Left cardiac atrium (tissue), 4 donors: Measurements from ENCODE around the gene MRPL53. TPM values are rescaled to one million over a fixed set of nuclear protein-coding genes. Genes with fewer than 3 reads are reported as not detected.

Experiments
- ATAC-seq, 2 donors: fragments of 200-7000 bp; cut with Tn5 transposase; one replicate each; pipeline ENCODE4 v1.9.1; 2020; ENCODE audit warnings: mild to moderate bottlenecking in 2 of 2, moderate library complexity in 2 of 2
- DNase-seq: peaks from one replicate; pipeline ENCODE4 v3.0.0-alpha.2; 2020
- intact Hi-C, 2 donors: fragments of 100-400 bp; cut with DNase I; formaldehyde crosslinking; loops; one replicate each; pipeline versions ENCODE4 v1.14.1 to v1.15.1; 2022 to 2023
- total RNA-seq, 2 donors: library from RNA; stranded (reverse); fragmentation: NEBNext Ultra II Directional; extraction: Animal tissue kit (Norgen Biotek cat#: 25700); gene quantifications; one replicate each; pipeline ENCODE4 v1.2.1, GENCODE V29; 2021
- donor health status: DM: no; HTN: yes; CAD: no.
- donor health status: DM: no; HTN: yes; CAD: no; lungs with severe emphysema.
- donor health status: DM: yes; HTN: yes; CAD: no.
- donor health status: Dilated cardiomyopathy.

MRPL53 gene
- total RNA-seq, 2 donors from 2014 or later, result 110 to 127 TPM

DNA sequence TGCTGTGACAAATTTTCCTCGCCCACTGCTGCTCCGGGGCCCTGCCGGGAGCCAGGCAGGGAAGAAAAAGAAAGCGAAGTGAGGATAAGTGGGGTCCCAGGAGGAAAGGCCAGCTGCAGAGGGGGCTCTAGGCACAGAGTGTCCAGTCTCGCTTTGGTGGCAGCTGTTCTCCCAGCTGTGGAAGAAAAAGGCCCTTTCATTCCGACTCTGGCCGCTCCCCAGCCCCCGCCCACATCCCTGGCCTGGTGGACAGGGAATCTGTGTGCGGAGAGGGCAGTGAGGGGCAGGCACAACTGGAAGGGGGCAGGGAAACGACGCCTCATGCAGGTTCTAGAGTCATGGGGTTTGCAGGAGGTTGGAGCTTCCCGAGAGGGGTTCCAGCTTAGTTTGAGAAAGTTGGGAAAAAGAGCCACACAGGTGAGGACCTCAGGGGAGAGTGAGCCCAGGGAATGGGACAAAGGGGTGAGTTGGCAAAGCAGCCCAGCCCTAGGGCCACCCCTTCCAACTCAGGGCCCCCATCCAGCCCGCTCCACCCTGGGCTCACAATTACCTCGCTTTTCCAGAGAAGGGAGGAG is 32.6 kb downstream of the MRPL53 start:
- intact Hi-C loops, result no loop called here
- DNase-seq, result peak; percentile 86
- peak; percentile 48 to 56 for ATAC-seq

DNA sequence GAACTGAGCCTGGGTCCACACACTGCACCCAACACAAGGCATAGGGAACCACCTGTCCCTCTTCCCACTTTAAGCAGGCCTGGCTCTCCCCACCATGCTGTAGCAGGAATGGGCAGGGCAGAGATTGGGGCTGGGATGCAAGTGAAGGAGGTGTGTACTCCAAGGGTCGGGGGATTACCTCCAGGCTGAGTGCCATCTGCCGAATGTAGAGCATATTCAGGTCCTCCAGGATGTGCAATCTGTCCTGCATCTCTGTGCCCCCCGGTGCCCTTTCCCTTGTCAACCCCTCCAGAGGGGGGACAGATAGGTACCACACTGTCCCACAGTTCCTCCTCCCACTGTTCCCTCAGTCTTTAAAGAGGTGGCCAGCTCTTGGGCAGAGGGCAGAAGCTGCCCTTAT is 33.1 kb downstream of the MRPL53 start:
- no peak for DNase-seq
- no peak for ATAC-seq
- intact Hi-C loops, result no loop called here

DNA sequence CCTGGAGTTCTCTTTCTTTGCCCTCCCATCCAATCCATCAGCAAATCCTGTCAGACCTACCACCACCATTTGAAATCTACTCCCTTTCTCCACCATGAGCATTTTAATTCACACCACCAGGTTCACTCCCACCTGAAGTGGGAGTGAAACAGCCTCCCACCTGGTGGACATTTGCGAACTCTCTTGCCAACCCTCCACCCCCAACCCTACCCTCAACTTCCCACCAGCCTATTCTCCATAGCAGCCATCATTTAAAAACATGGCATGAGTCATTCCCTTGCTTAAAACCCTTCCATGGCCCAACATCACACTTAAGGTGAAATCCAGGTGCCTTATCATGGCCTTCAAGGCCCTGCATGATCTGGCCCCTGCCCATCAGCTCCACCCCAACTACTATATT is 34.2 kb downstream of the MRPL53 start:
- intact Hi-C loops, result no loop called here
- ATAC-seq, result no peak
- DNase-seq, result no peak

DNA sequence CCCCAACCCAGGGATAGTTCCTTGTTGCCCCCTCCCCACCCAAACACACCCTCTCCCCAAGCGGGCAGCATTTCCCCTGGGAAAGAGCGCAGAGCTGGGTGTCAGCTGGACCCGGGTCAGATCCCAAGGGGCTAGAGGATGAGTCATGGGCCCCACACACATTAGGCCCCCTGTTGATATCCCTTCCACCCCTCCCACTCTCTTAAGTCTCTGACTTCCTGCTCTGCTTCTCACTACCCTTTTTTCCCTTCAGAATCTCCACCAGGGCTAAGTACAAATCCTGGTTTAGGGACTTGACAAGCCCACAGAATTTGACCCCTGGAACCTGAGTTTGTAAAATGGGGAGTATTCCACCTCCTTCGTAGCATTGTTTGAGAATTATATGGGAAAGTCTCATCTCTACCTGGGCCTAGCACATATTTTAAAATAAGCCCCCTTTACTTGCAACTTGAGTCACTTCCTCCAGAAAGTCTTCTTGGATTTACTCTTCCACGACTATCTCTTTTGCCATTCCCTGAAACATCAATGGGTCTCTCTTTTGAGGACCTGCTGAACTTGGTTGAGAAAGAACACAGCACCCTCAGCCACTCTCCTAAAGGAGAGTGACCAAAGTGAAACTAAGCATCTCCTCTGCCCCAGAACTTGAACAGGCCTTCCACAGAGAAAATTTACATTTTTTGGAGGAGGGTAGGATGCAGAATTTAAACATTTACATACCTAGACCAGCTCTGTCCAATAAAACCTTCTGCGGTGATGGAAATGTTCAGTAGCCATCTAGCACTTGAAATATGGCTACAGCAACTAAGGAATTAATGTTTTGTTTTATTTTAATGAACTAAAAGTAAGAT is 35.4 kb downstream of the MRPL53 start:
- ATAC-seq, result no peak
- intact Hi-C loops, result no loop called here
- DNase-seq, result no peak

DNA sequence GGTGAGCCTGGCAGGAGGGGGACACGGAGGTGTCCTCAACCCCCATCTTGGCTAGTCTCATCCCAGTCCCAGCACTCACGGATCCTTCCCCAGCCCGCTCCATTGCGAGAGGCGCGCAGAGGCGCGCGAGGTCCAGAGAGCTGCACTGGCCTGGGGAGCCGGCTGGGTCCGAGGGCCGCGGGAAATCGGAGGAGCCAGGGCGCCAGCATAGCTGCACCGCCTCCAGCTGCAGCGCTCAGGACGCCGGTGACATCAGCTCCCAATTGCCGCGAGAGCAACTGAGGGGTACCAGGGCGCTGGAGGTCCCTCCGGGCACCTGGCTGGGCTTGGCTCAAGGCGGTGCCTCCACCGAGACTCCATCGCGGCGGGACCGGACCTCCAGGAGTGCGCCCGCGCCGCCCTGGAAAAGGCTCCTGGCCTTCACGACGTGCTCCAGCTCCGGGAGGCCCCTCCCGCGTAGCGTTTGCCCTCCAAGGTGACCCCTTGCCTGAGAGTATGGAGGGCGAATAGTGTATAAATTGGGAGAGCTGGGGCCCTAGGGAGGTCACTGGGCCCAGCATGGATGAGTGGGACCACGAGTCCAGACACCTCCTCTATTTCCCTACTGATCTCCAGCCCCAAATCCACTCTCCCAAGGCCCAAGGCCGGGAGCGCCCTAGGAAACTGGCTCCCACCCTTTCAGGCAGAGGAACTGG is 36.2 kb downstream of the MRPL53 start:
- intact Hi-C loops, result no loop called here
- DNase-seq (no peak), ATAC-seq (no peak)

DNA sequence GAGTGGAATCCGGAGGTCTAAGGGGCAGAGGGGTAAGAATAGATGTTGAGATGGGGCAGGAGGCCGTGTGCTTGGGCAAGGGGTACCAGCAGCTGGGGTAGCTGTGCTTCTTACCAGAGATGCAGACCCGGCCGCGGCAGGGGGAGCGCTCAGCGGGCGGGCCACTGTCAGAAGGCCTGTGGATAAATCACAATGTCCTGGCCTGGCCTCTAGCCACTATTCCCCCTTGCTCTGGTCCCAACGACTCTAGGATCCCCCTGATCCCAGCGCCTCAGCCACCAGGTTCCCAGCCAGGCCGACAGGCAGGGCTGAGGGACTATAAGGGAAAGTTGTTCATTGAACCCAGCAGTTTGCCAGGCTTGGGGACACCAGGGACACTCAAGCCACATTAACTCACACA is 42.0 kb downstream of the MRPL53 start:
- DNase-seq (no peak), ATAC-seq (no peak)
- intact Hi-C loops, result no loop called here

DNA sequence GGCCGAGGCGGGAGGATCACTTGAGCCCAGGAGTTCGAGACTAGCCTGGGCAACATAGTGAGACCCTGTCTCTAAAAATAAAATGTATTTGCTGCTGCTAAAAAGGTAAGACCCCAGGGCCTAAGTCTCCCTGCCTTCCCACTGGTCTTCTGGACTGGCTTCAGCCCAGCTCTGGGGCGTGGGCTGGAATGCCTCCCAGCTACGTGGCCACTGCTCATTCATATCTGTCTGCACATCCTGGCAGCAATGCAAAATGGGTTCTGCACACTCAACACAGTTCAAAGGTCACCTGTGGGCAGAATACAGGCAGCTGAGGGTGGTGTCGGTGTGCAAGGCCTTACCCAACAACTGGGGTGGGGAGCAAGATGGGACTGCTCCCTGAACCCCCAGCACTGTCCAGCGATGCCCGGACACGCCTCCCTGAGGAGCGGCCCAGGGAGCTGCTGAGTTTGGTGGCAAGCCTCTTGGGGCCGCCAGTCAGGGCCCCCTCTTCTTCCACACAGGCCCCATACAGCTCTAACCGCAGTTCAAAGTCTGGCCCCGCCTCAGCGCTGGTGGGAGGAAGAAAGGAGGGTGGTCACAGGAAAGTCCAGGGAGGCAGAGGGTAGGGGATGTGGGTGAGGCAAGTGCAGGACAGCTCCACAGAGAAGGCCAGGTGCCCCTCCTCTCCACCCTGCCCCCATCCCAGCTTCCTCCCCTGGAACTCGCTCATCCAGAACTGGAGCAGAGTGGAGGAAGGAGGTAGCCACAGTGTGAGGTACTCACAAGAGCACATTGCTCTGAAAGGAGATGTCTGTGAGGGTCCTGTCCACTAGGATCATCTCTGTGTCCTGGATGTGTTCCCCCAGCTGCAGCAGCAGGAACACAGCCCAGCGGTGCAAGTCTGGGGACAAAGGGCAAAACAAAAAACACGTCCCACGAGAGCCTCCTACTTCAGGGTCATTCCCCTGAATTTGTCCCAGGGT is 42.7 kb downstream of the MRPL53 start:
- intact Hi-C loops, result no loop called here
- DNase-seq (no peak), ATAC-seq (no peak)

DNA sequence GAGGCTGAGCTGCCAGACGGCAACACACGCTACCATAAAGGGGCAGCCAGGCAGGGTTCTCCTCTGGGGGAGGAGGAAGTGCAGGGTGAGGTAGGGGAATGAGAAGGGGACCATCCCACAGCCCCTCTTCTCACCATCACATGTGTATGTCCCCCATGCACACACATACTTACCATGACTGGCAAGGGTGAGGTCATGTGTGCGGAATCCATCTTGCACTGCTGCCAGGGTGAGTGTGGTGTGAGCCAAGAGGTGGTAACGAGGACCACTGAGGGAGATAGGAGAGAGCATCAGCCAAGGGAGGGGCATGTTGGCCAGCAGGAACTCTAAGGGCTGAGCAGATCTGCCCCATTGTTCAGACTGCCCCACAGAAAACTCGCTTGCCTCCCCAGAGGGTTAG is 43.8 kb downstream of the MRPL53 start:
- intact Hi-C loops, result no loop called here
- DNase-seq (no peak), ATAC-seq (no peak)

DNA sequence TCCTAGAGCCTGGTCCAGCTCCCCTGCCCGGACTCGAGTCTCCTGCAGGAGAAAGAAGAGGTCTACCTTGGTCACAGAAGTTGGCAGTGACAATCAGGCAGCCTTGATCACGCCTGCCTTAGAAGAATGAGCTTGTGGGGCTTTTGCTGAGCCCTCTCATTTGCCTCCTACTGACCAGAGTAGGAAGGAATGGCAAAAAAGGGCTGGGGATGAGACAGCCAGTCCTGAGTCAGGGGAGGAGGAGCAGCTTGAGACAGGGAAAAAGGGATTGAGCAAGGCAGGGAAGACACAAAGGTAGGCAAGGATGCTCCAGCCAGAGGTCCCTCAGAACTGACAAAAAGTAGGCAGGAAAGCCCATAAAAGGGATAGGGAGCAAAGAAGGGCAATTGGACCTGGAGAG is 44.9 kb downstream of the MRPL53 start:
- intact Hi-C loops, result no loop called here
- no peak for ATAC-seq
- no peak for DNase-seq

DNA sequence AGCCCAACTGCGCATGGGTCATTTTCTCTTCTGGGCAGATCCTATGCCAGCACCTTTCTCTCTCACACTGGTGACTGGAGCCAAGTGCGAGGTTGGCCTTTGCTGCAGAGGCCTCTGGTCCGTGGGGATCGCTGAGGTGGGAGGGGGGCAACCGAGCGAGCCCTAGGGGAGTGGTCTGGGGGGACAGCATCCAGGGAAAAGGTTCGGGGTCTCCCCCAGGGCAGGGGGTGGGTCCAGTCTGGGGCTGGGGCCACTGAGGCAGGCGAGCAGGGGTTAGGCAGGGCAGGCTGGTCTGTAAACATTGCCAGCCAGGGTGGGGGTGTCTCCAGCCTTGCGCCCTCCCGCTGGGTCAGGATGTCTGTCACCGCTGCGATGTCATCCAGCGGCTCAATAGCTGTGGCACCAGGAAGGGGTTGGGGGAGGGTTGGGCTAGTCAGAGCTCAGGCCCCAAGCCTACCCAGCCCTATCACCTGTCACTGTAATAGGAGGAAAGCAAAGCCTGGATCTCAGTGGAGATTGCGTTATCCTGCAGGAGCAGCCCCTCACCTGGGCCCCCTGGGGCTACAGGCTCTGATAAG is 46.2 kb downstream of the MRPL53 start:
- DNase-seq, result no peak
- ATAC-seq, result no peak
- intact Hi-C loops, result no loop called here

DNA sequence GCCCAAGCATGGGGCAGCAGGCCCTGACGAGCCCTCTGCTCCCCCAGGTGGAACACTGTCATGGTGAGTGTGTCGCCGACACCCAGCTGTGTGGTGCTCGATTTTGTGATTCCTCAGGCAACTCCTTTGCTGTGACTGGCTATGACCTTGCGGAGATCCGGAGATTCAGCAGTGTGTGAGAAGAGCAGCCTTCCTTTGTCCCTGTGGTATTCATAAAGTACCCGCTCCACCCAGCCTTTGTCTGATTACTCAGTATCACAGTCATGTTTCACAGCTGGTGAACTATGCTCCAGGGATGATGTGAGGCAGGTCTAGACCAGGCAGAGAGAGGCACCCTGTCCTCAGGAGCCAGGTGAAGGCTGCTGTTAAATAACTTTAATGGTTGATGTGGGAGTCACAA is 47.0 kb downstream of the MRPL53 start:
- DNase-seq, result no peak
- no peak for ATAC-seq
- intact Hi-C loops, result no loop called here

DNA sequence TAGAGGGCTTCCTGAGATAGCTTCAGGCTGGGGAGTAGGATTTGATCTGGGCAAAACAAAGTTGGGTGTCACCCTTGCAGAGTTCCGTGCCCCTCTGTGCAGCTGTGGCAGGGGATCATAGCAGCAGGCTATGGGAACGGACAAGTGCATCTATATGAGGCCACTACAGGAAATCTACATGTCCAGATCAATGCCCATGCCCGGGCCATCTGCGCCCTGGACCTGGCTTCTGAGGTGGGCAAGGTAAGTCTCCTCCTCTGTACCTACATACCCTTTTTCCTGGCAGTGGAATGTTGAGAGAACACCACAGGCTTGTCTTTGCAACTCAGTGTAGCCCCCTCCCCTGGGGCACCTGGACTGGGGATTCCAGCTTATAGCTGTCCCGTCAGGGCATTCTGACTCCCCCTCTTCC is 47.5 kb downstream of the MRPL53 start:
- intact Hi-C loops, result no loop called here
- ATAC-seq (no peak), DNase-seq (no peak)

DNA sequence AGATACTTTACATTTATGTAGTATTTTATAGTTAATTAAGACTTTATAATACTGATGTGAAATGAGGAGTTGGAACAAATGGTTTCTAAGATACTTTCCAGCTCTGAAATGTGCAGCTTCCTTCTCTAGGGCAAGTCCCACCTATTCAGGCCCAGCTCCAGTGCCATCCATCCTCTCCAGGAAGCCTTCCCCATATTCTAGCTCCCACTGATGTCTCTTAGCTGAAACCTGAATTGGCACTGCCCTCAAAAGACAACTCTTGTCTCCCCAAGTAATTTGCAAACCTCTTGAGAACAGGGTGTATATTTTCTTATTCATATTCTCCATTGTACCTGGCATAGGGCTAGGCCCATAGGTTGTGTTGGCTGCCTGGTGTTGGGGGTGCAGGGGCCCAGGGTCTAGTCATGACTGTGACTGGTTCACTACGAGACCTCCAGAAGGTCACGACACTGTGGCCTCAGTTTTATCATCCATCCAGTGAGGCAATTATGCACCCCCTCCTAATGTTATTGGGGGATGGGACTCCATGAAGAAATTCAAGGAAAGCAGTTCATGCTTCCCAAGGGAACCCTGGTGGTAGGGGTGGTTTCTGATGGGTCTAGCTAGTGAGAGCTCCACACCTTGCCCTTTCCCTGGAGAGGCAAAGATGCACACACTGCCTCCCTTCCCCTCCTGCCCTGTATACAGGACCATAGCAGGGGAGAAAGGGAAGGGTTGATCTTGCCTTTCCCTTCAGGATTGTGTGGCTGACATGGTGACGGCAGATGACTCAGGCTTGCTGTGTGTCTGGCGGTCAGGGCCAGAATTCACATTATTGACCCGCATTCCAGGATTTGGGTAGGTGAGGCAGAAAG is 48.1 kb downstream of the MRPL53 start:
- DNase-seq, result no peak
- no peak for ATAC-seq
- intact Hi-C loops, result no loop called here

DNA sequence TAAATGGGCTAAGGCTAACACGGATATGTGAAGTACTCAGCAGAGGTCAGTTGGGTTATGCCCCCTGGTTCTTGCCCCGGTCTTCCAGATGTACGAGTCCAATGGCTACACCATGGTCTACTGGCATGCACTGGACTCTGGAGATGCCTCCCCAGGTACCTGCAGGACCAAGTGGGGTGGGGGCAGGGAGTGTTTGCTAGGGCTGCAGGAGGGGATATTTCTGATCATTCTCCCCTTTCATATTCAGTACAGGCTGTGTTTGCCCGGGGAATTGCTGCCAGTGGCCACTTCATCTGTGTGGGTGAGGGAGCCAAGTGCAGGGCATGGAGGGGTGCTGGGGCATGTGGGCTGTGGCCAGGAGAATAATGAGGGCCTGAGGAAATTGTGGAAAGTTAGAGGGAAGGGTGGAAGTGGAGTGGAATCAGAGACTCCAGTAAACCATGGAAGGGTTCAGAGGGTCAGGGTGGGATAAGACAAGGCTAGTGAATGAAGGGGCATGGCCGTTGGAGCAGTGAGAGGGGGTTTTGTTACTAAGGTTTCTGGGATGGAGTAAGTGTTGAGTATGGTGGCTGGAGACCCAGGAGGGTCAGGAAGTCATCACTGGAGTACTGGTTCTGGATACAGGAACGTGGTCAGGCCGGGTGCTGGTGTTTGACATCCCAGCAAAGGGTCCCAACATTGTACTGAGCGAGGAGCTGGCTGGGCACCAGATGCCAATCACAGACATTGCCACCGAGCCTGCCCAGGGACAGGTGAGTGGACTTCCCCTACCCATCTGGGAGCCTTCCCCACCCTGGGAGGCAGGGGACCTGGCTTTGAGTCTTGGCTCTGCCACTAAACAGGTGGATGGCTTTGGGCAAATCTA is 49.0 kb downstream of the MRPL53 start:
- no peak for ATAC-seq
- no peak for DNase-seq
- intact Hi-C loops, result no loop called here
